HEK293T (cell line): ENCODE measurements around the gene PELI3.

Experiments
- CTCF ChIA-PET: fragments of 350-600 bp; formaldehyde crosslinking; extraction: SDS; loops from one replicate; lab custom pipeline; 2021; ENCODE audit warnings: antibody characterized with exemption, inconsistent platforms; lab: Yijun Ruan, JAX
- POLR2A ChIA-PET: fragments of 350-600 bp; formaldehyde crosslinking; extraction: SDS; loops from one replicate; lab custom pipeline; 2020; ENCODE audit warnings: antibody characterized with exemption, inconsistent platforms; lab: Yijun Ruan, JAX
- DNase-seq: peaks from one replicate; pipeline ENCODE4 v3.0.0; 2012; ENCODE audit warnings: mixed read lengths; ENCODE audit errors: extremely low spot score
- BHLHE40 ChIP-seq: fragments of 450-650 bp; IDR thresholded peaks from 2 replicates; pipeline ENCODE4 v1.6.1; 2016; ENCODE audit warnings: mild to moderate bottlenecking, moderate library complexity, borderline replicate concordance
- CTBP1 ChIP-seq: fragments of 450-650 bp; IDR thresholded peaks from 2 replicates; pipeline ENCODE4 v1.6.1; 2016; ENCODE audit warnings: borderline replicate concordance
- ELF4 ChIP-seq: fragments of 450-650 bp; IDR thresholded peaks from 2 replicates; pipeline ENCODE4 v1.6.1; 2017; ENCODE audit warnings: antibody characterized with exemption
- FOXK2 ChIP-seq: fragments of 450-650 bp; IDR thresholded peaks from 2 replicates; pipeline ENCODE4 v1.6.1; 2016; ENCODE audit warnings: mild to moderate bottlenecking
- FOXM1 ChIP-seq: fragments of 450-650 bp; IDR thresholded peaks from 2 replicates; pipeline ENCODE4 v1.6.1; 2017; ENCODE audit warnings: mild to moderate bottlenecking, borderline replicate concordance
- HDGF ChIP-seq: fragments of 450-650 bp; IDR thresholded peaks from 2 replicates; pipeline ENCODE4 v1.6.1; 2017; ENCODE audit warnings: antibody characterized with exemption, borderline replicate concordance
- L3MBTL2 ChIP-seq: fragments of 450-650 bp; conservative IDR thresholded peaks from 2 replicates; pipeline ENCODE4 v1.6.1; 2016; ENCODE audit warnings: mild to moderate bottlenecking
- LEF1 ChIP-seq: fragments of 450-650 bp; IDR thresholded peaks from 2 replicates; pipeline ENCODE4 v1.6.1; 2017; ENCODE audit warnings: mild to moderate bottlenecking, borderline replicate concordance
- NFRKB ChIP-seq: fragments of 450-650 bp; IDR thresholded peaks from 2 replicates; pipeline ENCODE4 v1.6.1; 2016; ENCODE audit warnings: mild to moderate bottlenecking, moderate library complexity
- SP1 ChIP-seq: fragments of 450-650 bp; IDR thresholded peaks from 2 replicates; pipeline ENCODE4 v1.6.1; 2017
- SUZ12 ChIP-seq: fragments of 450-650 bp; IDR thresholded peaks from 2 replicates; pipeline ENCODE4 v1.6.1; 2016; ENCODE audit warnings: mild to moderate bottlenecking
- TARDBP ChIP-seq: fragments of 450-650 bp; IDR thresholded peaks from 2 replicates; pipeline ENCODE4 v1.6.1; 2016
- ZNF384 ChIP-seq: fragments of 450-650 bp; IDR thresholded peaks from 2 replicates; pipeline ENCODE4 v1.6.1; 2016
- TF ChIP-seq, protein P1 (sequence below): fragments of 450-650 bp; IDR thresholded peaks from 2 replicates; pipeline ENCODE4 v1.6.1; 2016

Gene PELI3

DNA sequence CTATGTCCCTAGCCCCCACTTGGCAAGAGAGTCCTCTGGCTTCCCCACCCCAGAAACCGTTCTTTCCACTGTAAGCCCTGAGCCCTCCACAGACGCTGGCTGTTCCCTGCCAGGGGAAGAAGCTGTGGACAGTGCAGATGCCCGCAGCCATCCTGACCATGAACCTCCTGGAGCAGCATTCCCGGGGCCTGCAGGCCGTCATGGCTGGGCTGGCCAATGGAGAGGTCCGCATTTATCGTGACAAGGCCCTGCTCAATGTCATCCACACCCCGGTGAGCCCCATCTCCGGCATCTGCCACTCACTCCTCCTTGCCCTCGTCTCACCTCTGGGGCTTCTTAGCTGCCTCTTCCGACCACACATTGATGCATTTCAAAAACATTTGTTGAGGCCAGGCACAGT, 56.9 kb downstream of the PELI3 start:
- TF ChIP-seq LEF1 = no peak
- TF ChIP-seq ZNF384 = no peak
- TF ChIP-seq CTBP1 = no peak
- no peak for TF ChIP-seq HDGF
- no peak for TF ChIP-seq TARDBP
- no peak for TF ChIP-seq SP1
- no peak for TF ChIP-seq ELF4
- no peak for TF ChIP-seq FOXK2
- TF ChIP-seq, protein P1, sequence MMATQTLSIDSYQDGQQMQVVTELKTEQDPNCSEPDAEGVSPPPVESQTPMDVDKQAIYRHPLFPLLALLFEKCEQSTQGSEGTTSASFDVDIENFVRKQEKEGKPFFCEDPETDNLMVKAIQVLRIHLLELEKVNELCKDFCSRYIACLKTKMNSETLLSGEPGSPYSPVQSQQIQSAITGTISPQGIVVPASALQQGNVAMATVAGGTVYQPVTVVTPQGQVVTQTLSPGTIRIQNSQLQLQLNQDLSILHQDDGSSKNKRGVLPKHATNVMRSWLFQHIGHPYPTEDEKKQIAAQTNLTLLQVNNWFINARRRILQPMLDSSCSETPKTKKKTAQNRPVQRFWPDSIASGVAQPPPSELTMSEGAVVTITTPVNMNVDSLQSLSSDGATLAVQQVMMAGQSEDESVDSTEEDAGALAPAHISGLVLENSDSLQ = no peak
- DNase-seq = no peak
- ChIA-PET POLR2A (no interaction called here), CTCF (no interaction called here)

DNA sequence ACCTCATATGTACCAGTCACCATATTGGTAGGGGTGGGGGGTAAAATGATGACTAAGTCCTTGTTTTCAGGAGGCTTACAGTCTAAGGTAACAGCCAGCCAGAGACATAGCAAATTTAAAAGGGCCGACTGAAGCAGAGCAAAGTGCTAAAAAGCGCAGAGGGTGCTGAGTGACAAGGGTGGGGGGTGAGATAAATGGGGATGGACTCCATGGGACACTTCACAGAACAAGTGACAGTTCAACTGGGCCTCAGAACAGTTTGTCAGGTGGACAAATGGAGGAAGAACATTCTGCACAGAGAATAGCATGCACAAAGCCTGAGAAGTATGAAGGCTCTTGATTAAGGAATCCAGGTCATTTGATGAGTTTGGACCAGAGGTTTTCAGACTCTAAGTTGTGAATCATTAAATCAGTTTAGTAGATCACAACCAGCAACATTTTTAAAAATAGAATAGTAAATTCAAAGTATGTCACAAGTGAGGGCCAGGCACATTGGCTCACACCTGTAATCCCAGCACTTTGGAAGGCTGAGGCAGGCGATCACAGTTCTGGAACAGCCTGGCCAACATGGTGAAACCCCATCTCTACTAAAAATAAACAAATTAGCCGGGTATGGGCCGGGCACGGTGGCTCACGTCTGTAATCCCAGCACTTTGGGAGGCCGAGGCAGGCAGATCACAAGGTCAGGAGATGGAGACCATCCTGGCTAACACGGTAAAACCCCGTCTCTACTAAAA, 57.8 kb downstream of the PELI3 start:
- DNase-seq = no peak
- TF ChIP-seq NFRKB (no peak), BHLHE40 (no peak), LEF1 (no peak), ZNF384 (no peak), TARDBP (no peak), FOXM1 (no peak), L3MBTL2 (no peak), SP1 (no peak), SUZ12 (no peak)
- ChIA-PET CTCF (no interaction called here), POLR2A (no interaction called here)
